DMS 273 (cell line): ENCODE results near the gene TRMT44.
"Not testable (repeated sequence)": the region's sequence is repeated elsewhere in the genome, so short reads cannot be mapped to it uniquely, and the experiment has no call there.

Experiments
- DNase-seq: peaks from one replicate; lab custom pipeline; 2025; ENCODE audit not compliant: unreplicated experiment; lab: John Stamatoyannopoulos, UW

TRMT44 gene

GRCh38 chr4:8491478-8491877, 50.9 kb downstream of the TRMT44 start:
- DNase-seq: not testable (repeated sequence)

GRCh38 chr4:8492174-8492573, 51.6 kb downstream of the TRMT44 start:
- no peak for DNase-seq

- DNase-seq: no peak
Measured at GRCh38 chr4:8493484-8493883, 52.9 kb downstream of the TRMT44 start.

- no peak for DNase-seq
Measured at GRCh38 chr4:8494218-8494617, 53.6 kb downstream of the TRMT44 start.

- DNase-seq: no peak
Measured at GRCh38 chr4:8494983-8495548, 54.5 kb downstream of the TRMT44 start.

- peak; percentile 15 for DNase-seq
Measured at GRCh38 chr4:8495803-8496202, 55.2 kb downstream of the TRMT44 start.

- no peak for DNase-seq
Measured at GRCh38 chr4:8497762-8498161, 57.2 kb downstream of the TRMT44 start.

- DNase-seq: no peak
Measured at GRCh38 chr4:8500966-8501365, 60.4 kb downstream of the TRMT44 start.

- DNase-seq: no peak
Measured at GRCh38 chr4:8501781-8502180, 61.2 kb downstream of the TRMT44 start.

GRCh38 chr4:8502371-8502770, 61.8 kb downstream of the TRMT44 start:
- DNase-seq: no peak

GRCh38 chr4:8502836-8503585, 62.4 kb downstream of the TRMT44 start:
- peak; percentile 28 for DNase-seq

- peak; percentile 33 for DNase-seq
Measured at GRCh38 chr4:8503801-8504200, 63.2 kb downstream of the TRMT44 start.

- peak; percentile 48 for DNase-seq
Measured at GRCh38 chr4:8504279-8505007, 63.9 kb downstream of the TRMT44 start.

GRCh38 chr4:8505229-8505628, 64.7 kb downstream of the TRMT44 start:
- no peak for DNase-seq

- no peak for DNase-seq
Measured at GRCh38 chr4:8506006-8506372, 65.4 kb downstream of the TRMT44 start.

GRCh38 chr4:8506373-8507195, 66.0 kb downstream of the TRMT44 start:
- peak; percentile 32 for DNase-seq

- DNase-seq: no peak
Measured at GRCh38 chr4:8507196-8507570, 66.6 kb downstream of the TRMT44 start.

- no peak for DNase-seq
Measured at GRCh38 chr4:8507624-8508023, 67.0 kb downstream of the TRMT44 start.

GRCh38 chr4:8508266-8508665, 67.7 kb downstream of the TRMT44 start:
- no peak for DNase-seq

- no peak for DNase-seq
Measured at GRCh38 chr4:8508740-8509139, 68.2 kb downstream of the TRMT44 start.

GRCh38 chr4:8509311-8509950, 68.9 kb downstream of the TRMT44 start:
- no peak for DNase-seq
